SK-N-SH (cell line): ENCODE results near the gene HDAC4. TPM values are rescaled to one million over a fixed set of nuclear protein-coding genes. Genes with fewer than 3 reads are reported as not detected.
"Not testable (repeated sequence)": the region's sequence is repeated elsewhere in the genome, so short reads cannot be mapped to it uniquely, and the experiment has no call there.

Experiments used
- CTCF ChIA-PET: fragments of 300-600, 350-600 bp; formaldehyde crosslinking; extraction: SDS; loops from one replicate; lab custom pipeline; 2021; lab: Yijun Ruan, JAX
- POLR2A ChIA-PET: fragments of 350-600 bp; sonication (Branson Sonifier 250); formaldehyde crosslinking; extraction: SDS; loops from one replicate; lab custom pipeline; 2020; ENCODE audit warnings: antibody characterized with exemption, inconsistent platforms; lab: Yijun Ruan, JAX
- DNase-seq: peaks from one replicate; pipeline ENCODE4 v3.0.0; 2012
- H2AFZ ChIP-seq: fragments of 200-600 bp; sonication (generic); 2 replicates; pipeline ENCODE4 v1.8.1; 2016; ENCODE audit warnings: antibody characterized with exemption, mild to moderate bottlenecking, low read depth
- H3F3A ChIP-seq: fragments of 200-600 bp; sonication (generic); replicated peaks from 2 replicates; pipeline ENCODE3; 2016; ENCODE audit warnings: antibody characterized with exemption, mild to moderate bottlenecking; ENCODE audit not compliant: insufficient read depth
- H3K27ac ChIP-seq, 2 experiments: fragments of 200-500 bp in 1 of 2; fragments of 200-600 bp in 1 of 2; sonication (Bioruptor generic) in 1 of 2; sonication (generic), shearing (Covaris generic) in 1 of 2; 2 replicates each; pipeline versions ENCODE4 v1.5.1 to v1.6.1; 2014 to 2016; ENCODE audit warnings: low read depth in 2 of 2, inconsistent platforms in 1 of 2, low read length in 1 of 2, mild to moderate bottlenecking in 1 of 2, mixed read lengths in 1 of 2
- H3K27me3 ChIP-seq: fragments of 200-600 bp; sonication (generic), shearing (Covaris generic); 2 replicates; pipeline ENCODE4 v1.6.1; 2016; ENCODE audit warnings: mixed run types; ENCODE audit not compliant: insufficient read depth
- H3K36me3 ChIP-seq, 2 experiments: fragments of 200-500 bp in 1 of 2; fragments of 200-600 bp in 1 of 2; sonication (Bioruptor generic) in 1 of 2; sonication (generic) in 1 of 2; replicated peaks in 1 of 2; 2 replicates each; pipeline versions ENCODE3 to v1.5.1; 2014 to 2016; ENCODE audit warnings: low read length in 1 of 2, mild to moderate bottlenecking in 1 of 2; ENCODE audit not compliant: insufficient read depth in 2 of 2, control insufficient read depth in 1 of 2
- H3K4me1 ChIP-seq, 2 experiments: fragments of 200-500 bp in 1 of 2; fragments of 200-600 bp in 1 of 2; sonication (Bioruptor generic) in 1 of 2; sonication (generic), shearing (Covaris generic) in 1 of 2; 2 replicates each; pipeline versions ENCODE4 v1.5.1 to v1.6.1; 2014 to 2016; ENCODE audit warnings: low read depth in 1 of 2, low read length in 1 of 2, mixed run types in 1 of 2; ENCODE audit not compliant: insufficient read depth in 2 of 2, control insufficient read depth in 1 of 2
- H3K4me2 ChIP-seq: fragments of 200-600 bp; sonication (generic), shearing (Covaris generic); 2 replicates; pipeline ENCODE4 v1.6.1; 2017; ENCODE audit warnings: mixed run types
- H3K4me3 ChIP-seq, 2 experiments: fragments of 200-500 bp in 1 of 2; fragments of 200-600 bp in 1 of 2; sonication (Bioruptor generic) in 1 of 2; sonication (generic), shearing (Covaris generic) in 1 of 2; 2 replicates each; pipeline versions ENCODE4 v1.5.1 to v1.8.1; 2014 to 2016; ENCODE audit warnings: low read depth in 2 of 2, inconsistent platforms in 1 of 2, low read length in 1 of 2, mild to moderate bottlenecking in 1 of 2, mixed read lengths in 1 of 2, moderate library complexity in 1 of 2
- H3K79me2 ChIP-seq: fragments of 200-600 bp; sonication (generic); 2 replicates; pipeline ENCODE4 v1.8.1; 2017; ENCODE audit warnings: mild to moderate bottlenecking; ENCODE audit not compliant: insufficient read depth
- H3K9ac ChIP-seq: fragments of 200-600 bp; sonication (generic); 2 replicates; pipeline ENCODE4 v1.6.1; 2017; ENCODE audit warnings: mixed run types
- H3K9me2 ChIP-seq: fragments of 200-600 bp; sonication (generic); 2 replicates; pipeline ENCODE4 v1.6.1; 2017; ENCODE audit warnings: mixed run types
- H3K9me3 ChIP-seq: fragments of 200-600 bp; sonication (generic); 2 replicates; pipeline ENCODE4 v1.6.1; 2017; ENCODE audit warnings: mixed run types, mild to moderate bottlenecking, moderate library complexity
- H4K20me1 ChIP-seq: fragments of 200-600 bp; sonication (generic); 2 replicates; pipeline ENCODE4 v1.6.1; 2017; ENCODE audit warnings: mild to moderate bottlenecking, mixed run types; ENCODE audit not compliant: insufficient read depth
- CHD2 ChIP-seq: fragments of 150-350 bp; IDR thresholded peaks from 2 replicates; pipeline ENCODE4 v1.6.1; 2018; ENCODE audit warnings: low read length; ENCODE audit not compliant: partially characterized antibody
- ELF1 ChIP-seq: IDR thresholded peaks from 2 replicates; pipeline ENCODE4 v1.4.0; 2012
- EP300 ChIP-seq, 2 experiments: IDR thresholded peaks; 2 replicates each; pipeline versions ENCODE4 v1.4.0 to v1.6.1; 2012; ENCODE audit warnings: borderline replicate concordance in 1 of 2, low read depth in 1 of 2, low read length in 1 of 2
- EZH2phosphoT487 ChIP-seq: fragments of 200-600 bp; sonication (generic); IDR thresholded peaks from 2 replicates; pipeline ENCODE4 v1.6.1; 2017; ENCODE audit warnings: low read depth, mixed run types, mild to moderate bottlenecking, antibody characterized with exemption, moderate library complexity, borderline replicate concordance
- FOSL2 ChIP-seq: IDR thresholded peaks from 2 replicates; pipeline ENCODE4 v1.4.0; 2012; ENCODE audit warnings: low read depth, mild to moderate bottlenecking, moderate library complexity, borderline replicate concordance
- FOXJ3 ChIP-seq: sonication (generic); formaldehyde crosslinking; IDR thresholded peaks from 2 replicates; pipeline ENCODE4 v1.5.1; 2020; ENCODE audit warnings: mild to moderate bottlenecking, missing genetic modification reagents
- GATA2 ChIP-seq: sonication (generic); formaldehyde crosslinking; IDR thresholded peaks from 2 replicates; pipeline ENCODE4 v1.5.0; 2020; ENCODE audit warnings: mild to moderate bottlenecking, missing genetic modification reagents
- IRF3 ChIP-seq: fragments of 150-350 bp; IDR thresholded peaks from 2 replicates; pipeline ENCODE4 v1.6.1; 2016; ENCODE audit warnings: mild to moderate bottlenecking, low read depth, low read length
- MEF2A ChIP-seq: IDR thresholded peaks from 2 replicates; pipeline ENCODE4 v1.4.0; 2012; ENCODE audit warnings: low read depth, borderline replicate concordance
- MXI1 ChIP-seq: IDR thresholded peaks from 2 replicates; pipeline ENCODE4 v1.6.1; 2012; ENCODE audit warnings: mild to moderate bottlenecking, low read depth, low read length, improper control_type of control experiment
- RAD21 ChIP-seq: IDR thresholded peaks from 2 replicates; pipeline ENCODE4 v1.6.1; 2012; ENCODE audit warnings: mild to moderate bottlenecking, low read length
- RCOR1 ChIP-seq: fragments of 150-350 bp; IDR thresholded peaks from 2 replicates; pipeline ENCODE4 v1.6.1; 2017; ENCODE audit warnings: antibody characterized with exemption, low read length
- RXRA ChIP-seq: IDR thresholded peaks from 2 replicates; pipeline ENCODE4 v1.4.0; 2012; ENCODE audit warnings: low read depth, mild to moderate bottlenecking, borderline replicate concordance
- SIN3A ChIP-seq: IDR thresholded peaks from 2 replicates; pipeline ENCODE4 v1.6.1; 2012; ENCODE audit warnings: low read depth, mild to moderate bottlenecking, low read length, moderate library complexity, borderline replicate concordance
- TCF12 ChIP-seq: IDR thresholded peaks from 2 replicates; pipeline ENCODE4 v1.4.0; 2012
- YY1 ChIP-seq: IDR thresholded peaks from 2 replicates; pipeline ENCODE4 v1.4.0; 2012; ENCODE audit warnings: low read depth, mild to moderate bottlenecking
- WGBS: methylation state at CpG from one replicate; pipeline ENCODE4 v1.1.6; 2017; ENCODE audit warnings: low lambda C conversion rate; 5-methylcytosine and 5-hydroxymethylcytosine counted together
- polyA plus RNA-seq, 3 experiments: library from polyadenylated mRNA; depleted of rRNA; stranded (reverse); fragments of >200 nt; gene quantifications; 2 replicates each; pipeline ENCODE4 v1.2.3, GENCODE V29; 2012
- TF ChIP-seq, protein P1 (sequence below): IDR thresholded peaks from 2 replicates; pipeline ENCODE4; 2012

Gene HDAC4
- 3.9 and 5.5 TPM in 2 replicates for polyA plus RNA-seq (2012; rRNA removed)
- 3.1 and 3.9 TPM in 2 replicates for polyA plus RNA-seq (2012; cell fraction: cytosol; rRNA removed)
- 16.0 and 17.0 TPM in 2 replicates for polyA plus RNA-seq (2012; cell fraction: nucleus; rRNA removed)

DNA sequence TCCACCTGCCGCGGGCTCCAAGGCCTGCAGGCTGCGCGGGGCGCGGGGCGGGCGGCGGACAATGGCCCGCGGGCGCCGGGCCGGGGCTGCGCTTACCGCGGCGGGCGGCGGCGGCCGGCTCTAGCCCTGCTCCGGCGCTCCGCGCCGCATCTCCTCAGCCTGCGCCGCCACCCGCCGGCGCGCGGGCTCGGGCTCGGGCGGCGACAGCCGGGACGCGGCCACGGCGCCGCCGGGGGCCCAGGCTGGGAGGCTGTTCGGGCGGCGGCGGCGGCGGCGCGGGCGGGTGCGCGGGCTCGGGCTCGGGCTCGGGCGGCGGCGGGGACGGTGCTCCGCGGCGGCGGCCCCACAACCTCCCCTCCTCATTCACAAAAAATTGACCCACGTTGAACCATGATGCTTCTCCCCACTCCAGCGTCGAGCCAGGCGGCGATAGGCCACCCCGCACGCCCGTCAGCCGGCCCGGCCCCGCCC is at the start of gene HDAC4:
Gene HDAC4, minus strand, starts transcription at position 425 of the 471 bp plus-strand sequence. CDS start 48,321 bp downstream, outside the sequence.
- no peaks in the 10 kb centered on the region for H3K9me3 ChIP-seq
- H3K27ac ChIP-seq = peak within 1 kb of the TSS; percentile 99 to 100
- peaks cover 15 to 26% of the 10 kb centered on the region in 2 experiments; a peak in 3 of 4 replicates for H3K4me1 ChIP-seq
- H4K20me1 ChIP-seq = peaks cover 7% of the 10 kb centered on the region; the same call in 1 of the 2 replicates
- H3K9me2 ChIP-seq = no peaks in the 10 kb centered on the region
- no peaks in the 10 kb centered on the region for H3F3A ChIP-seq
- ChIA-PET CTCF (interaction anchor here (0.6 to 1.0 kb wide), 3 partner anchors 9 to 300 kb away, joined by 3 read pairs; no protein-coding TSS in a partner anchor), POLR2A (interaction anchor here (0.7 to 1.0 kb wide), 5 partner anchors 10 to 161 kb away, joined by 3 to 4 read pairs (median 4); no protein-coding TSS in a partner anchor)
- peaks cover 35% of the 10 kb centered on the region for H3K79me2 ChIP-seq
- peak within 1 kb of the TSS; percentile 74; the same call in 1 of the 2 replicates for H2AFZ ChIP-seq
- H3K27me3 ChIP-seq = no peaks in the 10 kb centered on the region
- peak within 1 kb of the TSS; percentile 100 for H3K9ac ChIP-seq
- peak within 1 kb of the TSS; percentile 94 for H3K4me2 ChIP-seq
- H3K36me3 ChIP-seq = no peaks in the 10 kb centered on the region
- H3K4me3 ChIP-seq = peak within 1 kb of the TSS; percentile 86 to 98
- no peak for DNase-seq
- WGBS = 0% methylated on average over 9 of the region's 78 CpGs
- TF ChIP-seq CHD2 = no peak
- TF ChIP-seq, protein P1, sequence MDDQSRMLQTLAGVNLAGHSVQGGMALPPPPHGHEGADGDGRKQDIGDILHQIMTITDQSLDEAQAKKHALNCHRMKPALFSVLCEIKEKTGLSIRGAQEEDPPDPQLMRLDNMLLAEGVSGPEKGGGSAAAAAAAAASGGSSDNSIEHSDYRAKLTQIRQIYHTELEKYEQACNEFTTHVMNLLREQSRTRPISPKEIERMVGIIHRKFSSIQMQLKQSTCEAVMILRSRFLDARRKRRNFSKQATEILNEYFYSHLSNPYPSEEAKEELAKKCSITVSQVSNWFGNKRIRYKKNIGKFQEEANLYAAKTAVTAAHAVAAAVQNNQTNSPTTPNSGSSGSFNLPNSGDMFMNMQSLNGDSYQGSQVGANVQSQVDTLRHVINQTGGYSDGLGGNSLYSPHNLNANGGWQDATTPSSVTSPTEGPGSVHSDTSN = peak; percentile 94; the same call in 1 of the 2 replicates
- TF ChIP-seq ELF1 = no peak
- no peak for TF ChIP-seq EZH2phosphoT487
- peak; percentile 12; the same call in 1 of the 2 replicates for TF ChIP-seq MXI1
- no peak for TF ChIP-seq YY1
- TF ChIP-seq FOXJ3 (CRISPR knock-in tag) = no peak
- TF ChIP-seq TCF12 = no peak
- TF ChIP-seq, all 33 proteins: peak for 2

DNA sequence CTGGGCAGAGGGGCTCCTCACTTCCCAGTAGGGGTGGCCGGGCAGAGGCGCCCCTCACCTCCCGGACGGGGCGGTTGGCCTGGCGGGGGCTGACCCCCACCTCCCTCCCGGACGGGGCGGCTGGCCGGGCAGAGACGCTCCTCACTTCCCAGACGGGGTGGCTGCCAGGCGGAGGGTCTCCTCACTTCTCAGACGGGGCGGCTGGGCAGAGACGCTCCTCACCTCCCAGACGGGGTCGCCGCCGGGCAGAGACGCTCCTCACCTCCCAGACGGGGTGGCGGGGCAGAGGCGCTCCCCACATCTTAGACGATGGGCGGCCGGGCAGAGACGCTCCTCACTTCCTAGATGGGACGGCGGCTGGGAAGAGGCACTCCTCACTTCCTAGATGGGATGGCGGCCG is 48.6 kb upstream of the HDAC4 start:
- H3K27me3 ChIP-seq, CTCF ChIA-PET, H3F3A ChIP-seq, H3K9ac ChIP-seq, H3K36me3 ChIP-seq, DNase-seq, H4K20me1 ChIP-seq, H3K9me2 ChIP-seq, H3K4me3 ChIP-seq, H3K9me3 ChIP-seq, H2AFZ ChIP-seq, POLR2A ChIA-PET, H3K79me2 ChIP-seq, H3K4me1 ChIP-seq, H3K4me2 ChIP-seq, H3K27ac ChIP-seq: not testable (repeated sequence)
- WGBS = 80% methylated on average over 3 of the region's 32 CpGs

- H3K9ac ChIP-seq = no peak overlapping the region
- no peaks in the 10 kb centered on the region for H3F3A ChIP-seq
- WGBS = 16% methylated on average over 6 of the region's 6 CpGs
- H3K4me1 ChIP-seq = no peaks in the 10 kb centered on the region
- no peak overlapping the region for H2AFZ ChIP-seq
- no peaks in the 10 kb centered on the region for H3K9me3 ChIP-seq
- no peaks in the 10 kb centered on the region for H3K9me2 ChIP-seq
- no peak overlapping the region for H3K4me3 ChIP-seq
- no peaks in the 10 kb centered on the region for H3K36me3 ChIP-seq
- H3K27me3 ChIP-seq = no peaks in the 10 kb centered on the region
- no peak overlapping the region for H3K4me2 ChIP-seq
- H3K79me2 ChIP-seq = no peaks in the 10 kb centered on the region
- no peak overlapping the region for H3K27ac ChIP-seq
- ChIA-PET POLR2A (no interaction called here), CTCF (no interaction called here)
- H4K20me1 ChIP-seq = no peaks in the 10 kb centered on the region
- DNase-seq = no peak
- TF ChIP-seq FOSL2 (no peak), TCF12 (no peak), RXRA (no peak), EP300 (IDR thresholded peaks at IDR 0.05; ENCODE audit: borderline replicate concordance in 1 of 2, low read depth in 1 of 2, low read length in 1 of 2) (no peak), RCOR1 (no peak), IRF3 (no peak), FOXJ3 (CRISPR knock-in tag) (no peak), GATA2 (CRISPR knock-in tag) (no peak), ELF1 (no peak), SIN3A (no peak), MEF2A (no peak), YY1 (no peak), RAD21 (no peak)
- TF ChIP-seq, protein P1 = no peak
Observed at GRCh38 chr2:239445771-239446524, 45.1 kb upstream of the HDAC4 start.
